Measurements from ENCODE around the gene DCUN1D1.
A peak's percentile ranks its signal among the peaks of the same experiment; 100 is the strongest.

The DCUN1D1 gene

DNA sequence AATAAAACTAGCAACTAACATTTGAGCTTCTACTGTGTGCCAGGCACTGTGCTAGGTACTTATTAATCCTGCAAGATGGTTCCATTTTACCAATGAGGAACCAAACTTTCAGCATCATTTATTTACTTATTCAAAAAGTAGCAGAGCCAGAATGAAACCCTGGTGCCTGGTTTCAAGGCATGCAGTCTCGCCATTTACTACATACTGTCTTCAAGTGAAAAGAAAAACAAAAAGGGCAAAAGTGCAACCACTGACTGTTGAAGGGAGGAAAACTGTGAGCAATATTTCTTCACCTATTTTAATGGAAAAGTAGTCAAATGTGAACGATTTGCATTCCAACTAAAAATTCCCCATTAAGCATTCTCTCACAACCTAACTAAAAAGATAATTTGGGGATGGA is 8.7 kb downstream of the DCUN1D1 start:
- no peak for DNase-seq

GRCh38 chr3:182970811-182971418 is 9.4 kb downstream of the DCUN1D1 start:
- no peak for DNase-seq

- DNase-seq: no peak
Observed at GRCh38 chr3:182969853-182970252, 10.5 kb downstream of the DCUN1D1 start.

GRCh38 chr3:182969277-182969676 is 11.1 kb downstream of the DCUN1D1 start:
- DNase-seq: no peak

DNA sequence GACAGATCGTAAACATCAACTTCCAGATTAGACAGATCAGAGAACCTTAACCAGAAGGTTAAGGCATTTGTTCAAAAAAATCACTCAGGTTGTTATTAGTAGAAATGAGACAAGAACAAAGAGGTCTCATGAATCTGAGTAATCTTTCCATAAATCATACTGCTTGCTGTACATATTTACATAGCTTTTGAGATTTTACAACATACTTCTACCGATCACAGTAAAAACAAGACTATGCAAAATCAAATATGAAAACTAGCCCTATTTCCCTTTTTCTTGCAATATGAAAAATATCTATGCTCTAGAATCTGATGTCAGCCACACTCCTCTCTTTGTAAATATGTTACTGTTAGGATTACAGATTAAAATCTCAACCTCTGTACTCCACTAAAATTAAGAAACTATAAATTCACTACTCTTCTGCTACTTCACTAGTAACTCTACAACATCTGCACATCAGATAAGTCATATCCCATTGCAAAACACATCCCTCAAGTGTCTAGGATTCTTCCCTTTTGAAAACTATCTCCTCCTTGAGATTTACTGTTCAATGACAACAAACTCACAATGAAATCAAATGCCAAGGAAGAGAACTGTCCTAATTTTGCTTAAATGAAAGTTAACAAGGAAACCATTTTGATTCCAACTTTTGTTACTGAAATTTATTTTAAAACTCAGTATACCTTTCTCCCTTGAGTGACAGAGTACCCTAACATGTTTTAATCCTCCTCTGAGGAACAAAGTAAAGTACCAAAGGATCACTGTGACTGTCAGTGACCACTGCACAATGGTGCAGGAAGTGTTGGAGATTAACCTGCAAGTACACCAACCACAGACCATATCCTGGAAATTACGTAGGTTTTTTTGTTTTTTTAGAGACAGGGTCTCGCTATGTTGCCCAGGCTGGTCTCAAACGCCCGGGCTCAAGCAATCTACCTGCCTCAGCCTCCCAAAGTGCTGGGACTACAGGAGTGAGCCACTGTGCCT is 12.8 kb downstream of the DCUN1D1 start:
- peak; percentile 30 for DNase-seq

DNA sequence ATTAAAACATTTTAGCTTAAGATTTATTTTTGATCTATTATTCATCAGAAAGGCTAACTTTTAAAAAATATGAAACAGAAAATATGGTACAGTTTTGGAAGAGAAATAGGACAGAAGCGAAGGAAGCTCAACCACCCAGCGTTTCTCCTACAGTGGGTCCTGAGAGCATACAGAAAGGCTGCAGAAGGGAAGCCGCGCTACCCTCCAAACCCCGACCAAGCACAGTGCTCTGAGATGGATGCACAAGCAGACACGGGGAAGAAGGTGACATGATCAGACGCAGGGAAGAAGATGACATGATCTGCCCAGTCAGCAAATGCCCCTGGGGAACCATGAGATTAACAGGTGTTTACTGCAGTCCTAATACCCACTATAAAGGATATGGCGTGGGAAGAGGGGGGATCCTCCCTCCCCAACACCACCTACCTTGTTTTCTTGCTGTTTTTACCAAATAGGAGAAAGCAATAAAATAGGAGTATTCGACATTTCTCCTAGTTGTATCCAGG is 14.4 kb downstream of the DCUN1D1 start:
- no peak for DNase-seq

- no peak for DNase-seq
Observed at GRCh38 chr3:182964179-182964578, 16.2 kb downstream of the DCUN1D1 start.

DNA sequence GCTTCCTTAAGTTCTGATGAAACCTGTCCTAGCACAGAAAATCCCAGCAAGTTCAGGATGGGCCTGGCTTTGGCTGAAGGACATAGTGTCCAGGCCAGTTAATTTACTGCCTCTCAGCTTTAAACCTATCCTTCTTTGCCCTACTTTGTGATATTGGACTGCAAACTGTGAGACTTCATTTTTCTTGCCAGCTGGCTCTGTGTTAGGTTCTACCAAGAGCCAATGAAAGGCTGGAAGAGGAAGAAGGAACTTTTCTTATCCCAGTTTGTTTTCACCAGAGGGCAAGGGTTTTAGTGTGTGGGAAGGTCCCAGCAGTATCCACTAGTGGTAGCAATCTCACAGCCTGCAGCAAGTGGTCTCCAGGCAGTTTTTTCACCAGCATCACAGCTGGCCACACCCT is 18.2 kb downstream of the DCUN1D1 start:
- no peak for DNase-seq

GRCh38 chr3:182959474-182960350 is 20.6 kb downstream of the DCUN1D1 start:
- DNase-seq: no peak

DNA sequence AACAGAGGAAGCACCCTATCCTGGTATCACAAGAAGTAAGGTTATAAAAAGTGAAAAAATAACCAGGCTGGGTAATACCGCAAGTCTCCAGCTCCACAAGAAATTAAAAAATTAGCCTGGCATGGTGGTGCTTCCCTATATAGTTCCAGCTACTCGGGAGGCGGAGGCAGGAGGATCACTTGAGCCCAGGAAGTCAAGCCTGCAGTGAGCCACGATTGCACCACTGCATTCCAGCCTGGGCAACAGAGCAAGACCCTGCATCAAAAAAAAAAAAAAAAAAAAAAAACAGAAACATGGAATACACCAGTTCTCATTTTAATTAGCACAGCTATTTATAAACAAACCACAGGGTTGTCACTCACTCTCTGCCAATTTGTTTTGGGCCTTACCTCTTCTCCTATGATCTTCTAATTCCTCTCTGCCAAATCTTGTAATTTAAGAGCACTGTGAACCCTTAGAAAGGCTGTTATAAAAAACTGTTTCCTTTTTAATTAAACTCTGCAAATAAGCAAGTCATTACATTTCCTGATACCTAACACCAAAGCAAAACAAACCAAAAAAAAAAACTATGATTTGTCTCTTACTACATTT is 22.6 kb downstream of the DCUN1D1 start:
- DNase-seq: no peak

- DNase-seq: no peak
Observed at GRCh38 chr3:182957226-182957625, 23.1 kb downstream of the DCUN1D1 start.

DNA sequence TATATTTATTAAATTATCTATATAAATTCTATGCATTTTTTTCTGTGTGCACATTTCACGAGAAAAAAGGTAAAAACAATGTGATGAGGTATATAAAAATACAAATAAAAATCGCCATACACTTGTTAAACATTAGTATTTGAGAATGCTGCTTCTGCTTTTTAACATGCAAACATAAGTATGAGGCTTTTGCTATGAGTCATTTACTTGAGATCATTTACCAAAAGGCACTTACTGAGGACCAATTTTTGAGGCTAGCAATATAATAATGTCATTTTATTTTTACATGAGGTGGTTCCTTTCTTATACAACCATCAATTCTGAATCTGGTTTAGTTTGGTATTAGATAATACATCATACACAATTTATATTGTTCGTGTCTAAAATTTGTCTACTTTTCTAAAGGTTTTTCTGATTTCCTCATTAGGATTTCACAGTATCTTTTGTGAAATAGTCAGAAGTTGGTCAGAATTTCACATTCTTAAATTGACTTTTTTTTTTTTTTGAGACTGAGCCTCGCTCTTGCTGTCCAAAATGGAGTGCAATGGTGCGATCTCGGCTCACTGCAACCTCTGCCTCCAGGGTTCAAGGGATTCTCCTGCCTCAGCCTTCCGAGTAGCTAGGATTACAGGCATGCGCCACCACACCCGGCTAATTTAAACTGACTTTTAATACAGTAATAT is 25.6 kb downstream of the DCUN1D1 start:
- DNase-seq: no peak

DNA sequence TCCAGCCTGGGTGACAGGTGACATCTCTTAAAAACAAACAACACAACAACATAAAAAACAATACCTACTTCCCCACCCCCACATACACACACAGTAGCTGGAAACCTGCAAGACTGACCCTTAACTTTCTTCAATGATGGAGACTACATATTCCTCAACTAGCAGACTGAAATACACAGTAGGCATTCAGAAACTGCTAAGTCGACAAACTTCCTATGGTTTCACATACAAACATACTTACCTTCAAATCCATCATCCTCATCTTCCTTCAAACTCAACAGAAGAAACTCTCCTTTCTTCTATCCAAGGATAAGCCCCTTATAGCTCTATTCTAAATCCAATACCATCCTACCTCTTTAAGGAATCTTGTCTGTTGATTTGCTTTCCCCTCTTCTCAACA is 30.6 kb downstream of the DCUN1D1 start:
- no peak for DNase-seq

- DNase-seq: no peak
Observed at GRCh38 chr3:182948305-182948704, 32.0 kb downstream of the DCUN1D1 start.

DNA sequence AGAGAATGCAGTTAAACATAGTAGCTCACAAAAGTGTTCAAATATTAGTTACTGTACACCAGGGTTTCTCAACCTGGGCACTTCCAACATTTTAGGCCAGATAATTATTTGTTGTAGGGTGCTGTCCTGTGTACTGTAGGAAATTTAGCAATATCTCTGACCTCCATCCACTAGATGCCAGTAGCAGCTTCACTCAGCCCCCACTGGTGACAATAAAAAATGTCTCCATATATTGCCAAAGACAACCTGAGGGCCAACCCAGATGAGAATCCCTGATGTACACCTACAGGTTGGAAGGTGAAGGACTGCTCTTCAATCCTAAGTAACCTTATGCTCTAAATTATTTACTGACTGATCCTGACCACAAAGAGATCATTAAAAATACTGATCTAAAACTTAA is 32.5 kb downstream of the DCUN1D1 start:
- DNase-seq: no peak

DNA sequence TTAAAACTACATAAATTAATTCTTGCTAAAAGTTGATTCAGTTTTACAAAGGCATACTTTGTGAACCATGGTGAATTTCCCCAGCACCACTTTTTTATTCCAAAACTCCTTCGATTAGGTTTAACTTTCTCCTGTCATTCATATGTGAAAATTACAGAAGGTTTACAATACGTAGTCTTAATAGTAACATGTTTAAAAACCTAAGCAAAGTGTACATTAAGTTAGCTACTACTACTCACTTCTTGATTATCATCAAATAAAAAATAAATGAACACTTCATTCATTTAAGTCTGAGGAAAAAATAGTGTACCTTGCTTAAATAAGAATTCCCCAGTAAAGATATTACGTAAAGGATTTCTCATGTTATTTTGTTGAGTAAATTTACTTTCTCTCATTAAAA is 38.6 kb downstream of the DCUN1D1 start:
- no peak for DNase-seq

- DNase-seq: no peak
Observed at GRCh38 chr3:182940266-182940808, 40.0 kb downstream of the DCUN1D1 start.

- peak; percentile 17 for DNase-seq
Observed at GRCh38 chr3:182937293-182938051, 42.9 kb downstream of the DCUN1D1 start.

DNA sequence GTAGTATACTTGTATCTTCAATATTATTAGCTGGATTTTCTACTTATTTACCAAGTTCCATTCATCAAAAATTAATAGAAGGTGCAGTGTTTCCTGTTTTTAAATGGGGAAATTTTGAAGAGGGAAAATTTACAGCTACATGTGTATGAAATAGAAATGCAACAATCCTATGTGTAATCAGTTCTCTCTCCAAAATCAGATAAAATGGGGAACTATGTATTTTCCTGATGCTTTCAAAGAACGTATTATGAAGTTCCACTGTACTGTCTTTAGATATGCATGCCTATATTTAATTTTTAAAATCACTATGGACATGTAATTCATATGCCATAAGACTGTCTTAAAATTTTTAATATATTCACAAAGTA is 43.4 kb downstream of the DCUN1D1 start:
- no peak for DNase-seq

- no peak for DNase-seq
Observed at GRCh38 chr3:182936239-182936917, 44.0 kb downstream of the DCUN1D1 start.
